ENCODE measurements around the gene ZNF555.

GRCh38 chr19:2816641-2817040 lies 24.6 kb upstream of the ZNF555 start:
- no peak for TF ChIP-seq CTCF (IDR thresholded peaks at IDR 0.05; ENCODE audit: poor library complexity)
- TF ChIP-seq EZH2 (IDR thresholded peaks at IDR 0.05; ENCODE audit: borderline replicate concordance) = no peak
- no peak for TF ChIP-seq EZH2phosphoT487 (IDR thresholded peaks at IDR 0.05; ENCODE audit: low read depth, severe bottlenecking, unreplicated experiment)

Data from hepatocyte (in vitro differentiated cells).